Muscle of leg (tissue), 11 donors: ENCODE data around the gene C1orf159. TPM values are rescaled to one million over a fixed set of nuclear protein-coding genes. Genes with fewer than 3 reads are reported as not detected.

Experiments
- DNase-seq: peaks from one replicate; pipeline ENCODE4 v3.0.0; 2013
- H3K27ac ChIP-seq: one replicate; pipeline ENCODE4 v1.5.1; 2013; ENCODE audit warnings: mild to moderate bottlenecking, low read length, control low read depth
- H3K27me3 ChIP-seq: one replicate; pipeline ENCODE4 v1.6.1; 2013; ENCODE audit warnings: low read length; ENCODE audit not compliant: control insufficient read depth, insufficient read depth
- H3K36me3 ChIP-seq: one replicate; pipeline ENCODE4 v1.6.1; 2013; ENCODE audit warnings: low read length; ENCODE audit not compliant: control insufficient read depth, insufficient read depth
- H3K4me1 ChIP-seq: one replicate; pipeline ENCODE4 v1.6.1; 2013; ENCODE audit warnings: low read length; ENCODE audit not compliant: control insufficient read depth, insufficient read depth
- H3K4me3 ChIP-seq: one replicate; pipeline ENCODE4 v1.5.1; 2013; ENCODE audit warnings: low read length, control low read depth
- H3K9me3 ChIP-seq: replicated peaks from 2 replicates; pipeline ENCODE4 v1.6.1; 2013; ENCODE audit warnings: low read depth, low read length; ENCODE audit not compliant: control insufficient read depth
- WGBS: methylation state at CpG from one replicate; pipeline ENCODE4 v1.1.5; 2013; ENCODE audit warnings: missing lambda C conversion rate; ENCODE audit not compliant: insufficient coverage; 5-methylcytosine and 5-hydroxymethylcytosine counted together
- polyA plus RNA-seq, 8 donors: library from polyadenylated mRNA; unstranded; fragments of 120-200 nt; gene quantifications; one replicate each; pipeline versions ENCODE4 v1.2.1 to v1.2.3, GENCODE V29; 2013; ENCODE audit warnings: inconsistent platforms in 1 of 8, low replicate concordance in 1 of 8; ENCODE audit not compliant: insufficient read length in 8 of 8, insufficient read depth in 1 of 8
- total RNA-seq: library from RNA; stranded (reverse); fragments of 120-200 nt; gene quantifications from one replicate; pipeline ENCODE4 v1.2.4, GENCODE V29; 2013

Gene C1orf159
- total and polyA plus RNA-seq, 9 donors = 4.5 to 8.4 (median 6.1) TPM

DNA sequence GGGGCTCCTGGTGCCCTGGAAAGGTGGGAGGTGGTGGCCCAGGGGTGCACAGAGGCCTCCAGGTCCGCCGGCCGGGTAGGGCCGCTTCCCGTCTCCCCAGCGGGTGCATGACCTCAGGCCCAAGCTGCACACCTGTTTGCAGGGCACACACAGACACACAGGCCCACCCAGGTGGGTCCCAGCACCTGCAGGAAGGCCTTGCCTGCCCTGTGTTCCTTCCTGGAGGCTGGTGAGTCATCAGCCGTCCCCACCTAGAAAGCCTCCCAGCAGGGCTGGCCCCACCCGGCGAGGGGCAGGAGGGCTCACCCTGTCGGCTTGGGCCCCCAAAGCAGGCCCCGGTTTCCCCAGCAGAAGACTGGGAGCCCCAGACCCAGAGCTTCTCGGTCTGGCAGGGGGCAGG, 34.2 kb upstream of the C1orf159 start:
- Histone ChIP-seq H3K4me3 (no peak overlapping the region), H3K4me1 (peaks cover 2% of the 10 kb centered on the region), H3K27ac (no peak overlapping the region), H3K36me3 (no peaks in the 10 kb centered on the region), H3K27me3 (no peaks in the 10 kb centered on the region), H3K9me3 (no peaks in the 10 kb centered on the region)
- 72% methylated on average over 10 of the region's 12 CpGs for WGBS
- no peak for DNase-seq

DNA sequence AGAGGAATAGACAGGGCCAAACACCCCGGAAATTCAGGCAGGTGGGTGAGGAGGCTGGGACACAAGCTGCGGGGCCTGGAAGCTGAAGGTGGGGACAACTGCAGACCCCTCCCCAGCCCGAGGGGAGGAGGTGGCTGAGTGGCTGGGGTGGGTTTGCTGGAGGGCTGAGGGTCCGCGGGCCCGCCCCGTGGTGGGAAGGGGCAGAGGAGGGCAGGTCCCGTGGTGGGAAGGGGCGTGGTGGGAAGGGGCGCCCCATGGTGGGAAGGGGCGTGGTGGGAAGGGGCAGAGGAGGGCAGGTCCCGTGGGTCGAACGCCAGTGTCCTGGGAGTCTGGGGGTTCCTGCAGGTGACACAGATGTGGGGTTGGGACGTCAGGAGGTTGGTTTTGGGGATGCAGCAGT, 33.5 kb upstream of the C1orf159 start:
- no peaks in the 10 kb centered on the region for H3K9me3 ChIP-seq
- no peaks in the 10 kb centered on the region for H3K36me3 ChIP-seq
- H3K4me3 ChIP-seq = no peak overlapping the region
- DNase-seq = no peak
- 86% methylated on average over 13 of the region's 15 CpGs for WGBS
- H3K4me1 ChIP-seq = peaks cover 9% of the 10 kb centered on the region
- H3K27ac ChIP-seq = no peak overlapping the region
- H3K27me3 ChIP-seq = no peaks in the 10 kb centered on the region

DNA sequence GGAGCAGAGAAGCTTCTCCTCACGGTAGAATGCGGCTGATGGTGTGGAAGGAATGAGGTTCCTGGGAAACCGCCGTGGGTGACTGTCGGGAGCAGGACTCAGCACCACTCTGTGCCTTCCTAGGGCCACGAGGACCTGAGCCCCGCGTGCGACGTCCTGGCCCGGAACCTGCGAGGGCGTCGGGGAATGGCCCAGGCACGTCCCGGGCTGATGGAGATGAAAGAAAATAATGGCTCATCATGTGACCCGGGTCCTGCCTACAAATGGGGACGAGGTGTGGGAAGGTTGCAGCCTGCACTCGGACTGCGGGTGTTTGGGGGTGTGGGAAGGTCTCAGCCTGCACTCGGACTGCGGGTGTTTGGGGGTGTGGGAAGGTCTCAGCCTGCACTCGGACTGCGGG, 32.7 kb upstream of the C1orf159 start:
- 77% methylated on average over 14 of the region's 24 CpGs for WGBS
- peaks cover 1% of the 10 kb centered on the region for H3K27me3 ChIP-seq
- H3K4me3 ChIP-seq = no peak overlapping the region
- no peaks in the 10 kb centered on the region for H3K36me3 ChIP-seq
- no peak overlapping the region for H3K27ac ChIP-seq
- DNase-seq = no peak
- no peaks in the 10 kb centered on the region for H3K9me3 ChIP-seq
- peaks cover 11% of the 10 kb centered on the region for H3K4me1 ChIP-seq

DNA sequence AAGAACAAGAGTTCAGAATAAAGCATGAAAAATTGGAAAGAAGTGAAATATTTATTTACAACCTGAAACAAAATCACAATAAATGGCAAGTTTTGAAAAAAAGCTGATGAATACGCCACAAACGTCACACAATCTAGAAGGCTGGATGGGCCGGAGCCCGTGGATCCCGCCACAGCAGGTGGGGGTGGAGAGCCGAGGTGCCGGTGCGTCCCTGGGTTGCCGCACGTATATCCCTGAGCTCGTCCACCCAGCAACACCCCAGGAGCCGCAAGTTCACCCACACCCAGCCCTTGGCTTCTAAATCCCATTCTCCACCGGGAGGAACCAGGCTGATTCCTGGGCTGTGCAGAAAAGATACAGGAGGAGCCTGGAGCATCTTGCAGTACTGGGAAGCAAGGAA, 32.2 kb upstream of the C1orf159 start:
- WGBS = 79% methylated on average over 10 of the region's 13 CpGs
- Histone ChIP-seq H3K36me3 (no peaks in the 10 kb centered on the region), H3K4me3 (no peak overlapping the region), H3K27ac (no peak overlapping the region), H3K4me1 (peaks cover 11% of the 10 kb centered on the region), H3K9me3 (no peaks in the 10 kb centered on the region), H3K27me3 (peaks cover 4% of the 10 kb centered on the region)
- DNase-seq = no peak

GRCh38 chr1:1146596-1146995, 30.7 kb upstream of the C1orf159 start:
- DNase-seq = no peak
- Histone ChIP-seq H3K4me3 (no peak overlapping the region), H3K4me1 (peaks cover 14% of the 10 kb centered on the region), H3K9me3 (no peaks in the 10 kb centered on the region), H3K36me3 (no peaks in the 10 kb centered on the region), H3K27ac (no peak overlapping the region), H3K27me3 (peaks cover 14% of the 10 kb centered on the region)
- WGBS = 91% methylated on average over 15 of the region's 15 CpGs

DNA sequence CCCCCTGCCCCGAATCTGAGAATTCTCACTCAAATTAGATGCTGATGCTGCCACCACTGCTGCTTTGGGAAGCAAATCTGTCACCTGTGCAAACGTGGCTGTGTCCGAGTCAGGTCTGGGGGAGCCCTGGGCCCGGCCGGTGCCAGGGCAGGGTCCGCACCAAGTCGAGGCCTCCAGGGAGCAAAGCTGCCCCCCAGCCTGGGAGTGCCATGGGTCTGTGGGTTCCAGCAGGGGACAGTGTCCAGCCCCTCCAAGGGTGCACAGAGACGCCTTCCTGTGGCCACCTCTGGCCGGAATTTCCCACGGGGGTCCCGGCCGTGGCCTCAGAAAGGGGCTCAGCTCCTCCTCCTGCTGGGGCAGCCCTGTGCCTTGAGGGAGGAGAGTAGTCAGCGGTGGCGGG, 30.1 kb upstream of the C1orf159 start:
- DNase-seq = no peak
- WGBS = 69% methylated on average over 12 of the region's 14 CpGs
- no peak overlapping the region for H3K27ac ChIP-seq
- H3K9me3 ChIP-seq = no peaks in the 10 kb centered on the region
- peaks cover 16% of the 10 kb centered on the region for H3K27me3 ChIP-seq
- peaks cover 14% of the 10 kb centered on the region for H3K4me1 ChIP-seq
- H3K4me3 ChIP-seq = no peak overlapping the region
- no peaks in the 10 kb centered on the region for H3K36me3 ChIP-seq

- Histone ChIP-seq H3K4me3 (no peak overlapping the region), H3K27ac (no peak overlapping the region), H3K4me1 (peaks cover 14% of the 10 kb centered on the region), H3K27me3 (peaks cover 19% of the 10 kb centered on the region), H3K36me3 (no peaks in the 10 kb centered on the region), H3K9me3 (no peaks in the 10 kb centered on the region)
- WGBS = 81% methylated on average over 9 of the region's 9 CpGs
- DNase-seq = no peak
Measured at GRCh38 chr1:1145547-1145914, 29.6 kb upstream of the C1orf159 start.

- H3K27ac ChIP-seq = no peak overlapping the region
Measured at GRCh38 chr1:1144843-1145546, 29.1 kb upstream of the C1orf159 start.

GRCh38 chr1:1144122-1144842, 28.4 kb upstream of the C1orf159 start:
- no peak for DNase-seq
- Histone ChIP-seq H3K4me1 (peaks cover 14% of the 10 kb centered on the region), H3K9me3 (no peaks in the 10 kb centered on the region), H3K4me3 (no peak overlapping the region), H3K36me3 (no peaks in the 10 kb centered on the region), H3K27ac (no peak overlapping the region), H3K27me3 (peaks cover 21% of the 10 kb centered on the region)
- WGBS = 25% methylated on average over 33 of the region's 42 CpGs

More at GRCh38 chr1:1144843-1145546, 29.1 kb upstream of the C1orf159 start:
- Histone ChIP-seq H3K36me3 (no peaks in the 10 kb centered on the region), H3K9me3 (no peaks in the 10 kb centered on the region), H3K4me1 (peaks cover 14% of the 10 kb centered on the region), H3K4me3 (no peak overlapping the region), H3K27me3 (peaks cover 21% of the 10 kb centered on the region)
- WGBS = 62% methylated on average over 22 of the region's 32 CpGs
- DNase-seq = no peak

DNA sequence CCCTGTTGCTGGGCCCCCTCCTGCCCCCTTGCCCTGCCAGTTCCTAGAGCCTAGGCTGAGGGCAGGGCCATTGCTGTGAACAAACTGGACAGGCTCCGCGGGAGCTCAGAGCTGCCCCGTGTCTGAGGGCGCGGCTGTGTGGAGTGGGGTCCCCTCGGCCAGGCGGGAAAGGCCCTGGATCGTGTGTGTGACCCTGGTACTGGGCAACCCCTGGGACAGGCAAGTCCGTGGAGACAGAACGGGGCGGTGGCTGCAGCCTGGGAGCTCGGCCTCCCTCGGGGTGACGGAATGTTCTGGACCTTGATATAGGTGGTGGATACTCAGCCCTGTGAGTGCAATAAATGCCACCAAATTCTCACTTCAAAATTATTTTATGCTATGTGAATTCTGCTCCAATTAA, 27.7 kb upstream of the C1orf159 start:
- Histone ChIP-seq H3K4me3 (no peak overlapping the region), H3K36me3 (no peaks in the 10 kb centered on the region), H3K9me3 (no peaks in the 10 kb centered on the region), H3K27ac (no peak overlapping the region), H3K27me3 (peaks cover 24% of the 10 kb centered on the region), H3K4me1 (peaks cover 14% of the 10 kb centered on the region)
- WGBS = 88% methylated on average over 8 of the region's 14 CpGs
- no peak for DNase-seq
